IPS-11a (cell line): Measurements from ENCODE around the gene CAMK2A.
A peak's percentile ranks its signal among the peaks of the same experiment; 100 is the strongest.

Source experiments
- H3K4me3 ChIP-seq: one replicate; pipeline ENCODE4 v1.5.1; 2013; ENCODE audit warnings: low read depth, low read length, control low read depth

The CAMK2A gene

DNA sequence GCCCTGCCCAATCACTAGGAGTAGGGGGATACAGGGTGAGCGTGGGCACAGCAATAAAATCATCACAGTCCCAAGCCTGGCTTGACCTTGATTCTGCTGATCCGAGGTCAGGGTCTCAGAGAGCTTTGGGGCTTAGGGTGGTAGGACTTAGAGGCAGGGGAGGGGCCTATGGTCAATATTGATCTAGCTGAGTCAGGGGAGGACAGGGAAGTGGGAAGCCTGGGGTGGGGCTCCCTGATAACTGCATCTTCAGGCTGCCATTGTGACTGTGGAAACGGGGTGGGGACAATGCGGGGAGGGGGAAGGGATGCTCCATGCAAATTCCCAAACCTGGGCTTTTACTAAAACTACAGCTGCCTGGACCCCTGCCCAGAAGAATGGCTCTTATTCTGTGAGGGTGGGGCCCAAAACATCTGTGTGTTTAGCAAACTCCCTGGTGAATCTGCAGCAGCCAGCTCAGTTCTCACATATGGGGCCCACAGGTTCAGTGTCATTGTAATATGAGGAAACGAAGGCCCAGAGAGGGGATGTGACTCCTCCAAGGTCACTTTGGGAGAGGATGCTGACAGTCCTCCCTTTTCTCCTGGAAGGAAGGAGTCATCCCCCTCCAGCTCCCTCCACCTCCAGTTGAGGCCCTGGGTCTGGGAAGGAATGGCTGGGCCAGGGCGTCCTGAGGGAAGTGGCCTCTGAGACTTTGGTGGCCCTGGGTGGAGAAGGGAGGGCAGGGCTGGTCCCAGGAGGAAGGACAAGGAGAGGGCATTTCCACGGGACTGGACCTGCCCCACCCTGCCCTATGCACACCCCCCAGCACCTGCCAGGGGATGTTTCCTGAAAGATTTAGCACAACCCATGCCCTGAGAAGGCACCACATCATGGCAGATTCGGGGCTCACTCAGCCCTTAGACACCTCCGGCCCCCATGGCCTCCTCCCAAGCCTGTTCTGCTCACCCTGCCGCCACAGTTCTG lies 73.3 kb downstream of the CAMK2A start:
- H3K4me3 ChIP-seq = no peak overlapping the region

DNA sequence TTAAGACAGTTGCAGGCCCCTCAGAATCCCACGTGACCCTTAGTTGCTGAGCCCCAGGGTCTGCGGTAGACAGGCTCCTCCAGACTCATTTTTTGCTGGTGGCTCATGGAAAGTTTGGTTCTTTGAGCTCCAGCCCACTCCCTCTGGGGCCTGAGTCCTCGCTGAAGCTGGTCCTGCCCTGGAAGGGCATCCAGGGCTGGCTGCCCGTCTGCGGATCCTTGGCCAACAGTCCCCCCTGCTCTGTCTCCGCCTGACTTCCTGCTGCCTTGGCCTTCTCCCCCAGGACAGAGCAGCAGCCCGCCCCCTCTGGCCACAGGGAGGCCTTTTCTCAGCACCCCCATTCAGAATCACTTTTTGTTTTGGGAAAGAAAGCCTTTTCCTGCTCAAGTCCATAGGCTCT lies 75.3 kb downstream of the CAMK2A start:
- H3K4me3 ChIP-seq = no peak overlapping the region

DNA sequence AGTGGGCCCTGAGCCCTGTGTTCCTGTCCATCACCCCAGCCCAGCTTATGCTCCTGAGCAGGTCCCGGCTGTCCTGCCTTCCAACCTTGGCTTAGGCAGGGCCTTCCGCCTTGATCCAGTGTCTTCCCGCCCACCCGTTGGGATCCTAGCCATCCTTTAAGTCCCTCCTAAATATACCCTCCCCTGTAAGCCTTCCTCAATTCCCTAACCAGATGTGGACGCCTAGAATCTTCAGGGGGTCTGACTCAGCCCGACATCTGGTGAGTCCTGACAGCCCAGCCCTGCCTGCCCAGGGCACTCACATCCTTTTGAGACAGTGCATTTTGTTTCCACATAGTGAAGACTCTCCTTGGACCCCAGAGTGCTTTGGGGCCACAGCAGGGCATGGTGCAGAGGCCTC lies 76.0 kb downstream of the CAMK2A start:
- no peak overlapping the region for H3K4me3 ChIP-seq

DNA sequence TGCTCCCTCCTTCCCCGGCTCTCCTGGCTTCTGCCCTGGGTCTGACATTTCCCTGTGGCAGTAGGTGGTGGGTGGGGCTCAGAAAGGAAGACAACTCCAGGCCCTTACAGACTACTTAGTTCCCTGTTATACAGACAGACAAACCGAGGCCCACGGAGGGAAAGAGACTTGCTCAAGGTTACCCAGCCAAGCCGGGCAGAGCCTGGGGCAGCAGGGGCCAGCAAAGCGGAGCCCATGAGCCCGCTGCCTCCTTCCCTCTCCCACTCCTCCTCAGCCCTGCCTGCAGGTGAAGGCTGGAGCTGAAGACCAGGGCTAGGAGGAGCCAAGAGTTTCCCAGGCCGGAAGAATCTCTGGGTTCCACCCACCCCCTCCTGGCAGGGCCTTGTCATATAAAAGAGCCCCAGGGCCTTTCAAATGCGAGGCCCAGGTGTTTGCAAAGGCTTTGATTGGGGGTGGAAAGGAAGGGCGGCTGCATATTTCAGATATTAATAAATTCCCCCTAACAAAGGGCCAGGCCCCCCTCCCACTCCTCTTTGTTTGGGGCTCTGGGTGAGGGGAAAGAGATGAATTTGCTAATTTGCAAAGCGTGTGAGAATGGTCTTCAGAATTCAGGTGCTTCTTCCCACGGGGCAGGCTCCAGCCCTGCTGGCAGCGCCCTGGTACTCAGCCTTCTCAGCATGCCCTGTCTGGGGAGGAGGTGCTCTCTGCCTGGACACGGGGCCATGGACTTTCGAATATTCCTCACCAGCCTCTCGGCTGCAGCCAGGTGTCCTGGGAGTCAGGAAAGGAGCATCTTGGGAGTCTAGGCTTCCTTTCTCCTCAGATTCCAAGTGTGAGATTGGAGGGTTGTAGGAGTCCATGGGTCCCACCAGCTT lies 78.2 kb downstream of the CAMK2A start:
- no peak overlapping the region for H3K4me3 ChIP-seq

DNA sequence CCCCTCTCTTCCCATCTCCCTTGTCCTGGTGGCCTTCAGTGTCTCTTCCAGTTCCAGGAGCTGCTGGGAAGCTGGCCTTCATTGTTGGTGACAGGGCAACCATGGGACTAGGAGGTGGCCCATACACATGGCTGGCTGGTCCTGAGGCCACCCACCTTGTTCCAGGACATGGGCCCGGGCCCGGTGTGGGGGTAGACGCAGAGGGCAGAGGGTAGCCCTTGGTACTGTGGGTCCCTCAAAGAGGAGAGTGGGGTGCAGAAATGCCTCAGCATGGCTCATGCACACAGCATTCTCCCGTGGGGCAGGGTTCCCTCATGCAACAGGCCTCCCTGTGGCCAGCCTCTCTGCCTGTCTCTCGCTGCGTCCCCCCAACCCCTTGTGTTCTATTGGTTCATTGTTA lies 78.9 kb downstream of the CAMK2A start:
- no peak overlapping the region for H3K4me3 ChIP-seq

DNA sequence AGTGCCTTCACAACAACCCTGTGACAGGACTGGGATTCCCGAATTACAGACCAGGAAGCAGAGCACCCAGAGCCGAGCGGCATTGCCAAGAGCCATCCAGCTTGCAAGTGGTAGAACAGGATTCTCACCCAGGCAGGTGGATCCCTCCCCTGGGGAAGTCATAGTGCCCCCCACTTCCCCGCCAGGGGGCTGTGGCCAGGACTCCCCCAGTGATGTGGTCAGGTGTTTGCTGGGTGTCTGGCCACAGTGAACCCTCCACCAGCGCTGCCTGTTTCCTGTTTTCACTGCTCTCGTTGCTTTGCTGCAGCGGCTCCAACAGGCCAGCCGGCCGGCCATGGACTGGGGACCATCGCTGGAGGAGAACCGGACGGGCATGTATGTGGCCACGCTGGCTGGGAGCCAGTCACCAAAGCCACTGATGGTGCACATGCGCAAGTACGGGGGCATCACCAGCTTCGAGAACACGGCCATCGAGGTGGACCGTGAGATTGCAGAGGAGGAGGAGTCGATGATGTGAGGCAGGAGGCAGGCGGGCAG lies 80.4 kb downstream of the CAMK2A start:
- H3K4me3 ChIP-seq = no peak overlapping the region

DNA sequence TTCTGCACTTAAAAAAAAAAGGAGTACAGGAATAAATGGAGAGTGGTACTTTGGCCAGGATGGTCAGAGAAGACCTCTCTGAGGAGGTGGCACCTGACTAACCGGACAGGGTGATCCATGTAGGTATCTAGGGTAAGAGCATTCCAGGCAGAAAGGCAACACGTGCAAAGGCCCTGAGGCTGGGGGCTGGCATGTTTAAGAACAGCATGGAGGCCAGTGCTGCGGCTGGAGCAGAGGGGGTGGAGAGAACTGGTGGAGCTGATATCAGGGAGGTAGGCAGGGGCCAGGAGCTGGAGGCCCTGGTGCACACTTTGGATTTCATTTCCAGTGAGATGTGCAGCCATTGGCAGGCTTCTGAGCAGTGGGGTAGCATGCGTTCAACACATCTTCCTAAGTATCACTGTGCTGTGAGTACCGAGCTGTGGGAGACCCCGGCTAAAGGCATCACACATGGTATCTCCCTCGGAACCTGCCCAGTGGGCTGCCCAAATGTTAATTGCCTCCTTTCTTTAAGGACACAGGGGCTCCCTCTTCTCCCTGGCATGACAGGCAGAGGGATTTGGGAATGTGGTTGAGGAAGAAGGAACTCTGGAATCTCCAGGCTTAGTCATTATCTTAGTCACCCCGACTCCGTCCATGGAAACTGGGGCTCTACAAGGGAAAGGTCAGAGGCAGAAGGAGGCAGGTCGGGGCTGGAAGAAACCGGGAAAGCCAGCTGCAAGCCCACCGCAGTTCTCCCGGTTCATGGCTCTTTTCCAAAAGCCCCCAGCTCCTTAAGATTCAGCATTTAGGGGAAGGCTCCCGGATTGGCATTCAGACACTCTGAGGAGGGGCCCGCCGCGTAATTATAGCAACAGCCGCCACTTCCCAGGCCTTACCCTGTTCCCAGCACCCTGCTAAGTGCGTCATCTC lies 81.1 kb downstream of the CAMK2A start:
- H3K4me3 ChIP-seq = no peak overlapping the region

DNA sequence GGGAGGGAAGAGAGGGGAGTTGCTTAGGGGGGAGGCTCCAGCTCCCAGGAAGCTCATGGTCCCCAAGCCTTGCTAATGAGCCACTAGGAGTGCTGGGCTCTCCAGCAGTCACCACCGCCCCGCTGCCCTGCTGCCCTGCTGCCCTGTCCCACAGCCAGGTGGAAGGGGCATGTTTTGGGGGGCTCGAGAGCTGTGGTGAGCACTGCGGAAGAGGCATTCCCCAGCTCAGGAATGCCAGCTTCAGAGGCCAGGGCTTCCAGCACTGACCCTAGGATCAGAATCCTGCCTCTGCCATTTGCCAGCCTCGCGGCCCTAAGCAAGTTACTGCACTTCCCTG lies 82.8 kb downstream of the CAMK2A start:
- no peak overlapping the region for H3K4me3 ChIP-seq

DNA sequence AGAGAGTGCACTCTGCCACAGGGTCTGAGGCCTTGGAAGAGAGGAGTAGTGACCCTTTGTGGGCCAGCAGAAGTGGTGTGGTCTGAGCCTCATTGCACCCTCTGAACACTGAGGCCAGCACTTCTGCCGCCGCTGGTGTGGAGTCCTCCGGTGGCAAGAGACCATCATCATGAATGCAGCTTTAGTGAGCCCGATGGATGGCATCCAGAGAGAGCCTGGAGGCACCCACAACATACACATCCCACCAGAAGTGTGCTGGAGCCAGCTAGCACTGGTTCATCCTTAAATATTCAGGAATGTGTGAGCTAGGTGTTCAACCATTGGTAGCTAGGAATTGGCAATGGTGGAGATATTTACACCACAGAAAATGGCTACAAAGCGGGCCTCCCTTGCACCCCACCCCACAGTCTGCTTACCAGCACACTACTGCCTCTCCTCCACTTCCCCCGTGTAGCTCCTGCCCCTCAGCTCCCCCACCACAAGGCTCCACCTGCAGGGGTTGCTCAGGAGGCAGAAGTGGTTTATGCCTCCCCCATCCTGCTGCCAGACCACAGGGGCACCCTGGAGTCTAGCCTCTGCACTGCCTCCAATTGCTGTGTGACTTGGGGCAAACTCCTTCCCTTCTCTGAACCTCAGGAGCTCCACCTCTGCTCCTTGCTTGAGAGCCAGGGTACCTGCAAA lies 83.3 kb downstream of the CAMK2A start:
- H3K4me3 ChIP-seq = no peak overlapping the region

DNA sequence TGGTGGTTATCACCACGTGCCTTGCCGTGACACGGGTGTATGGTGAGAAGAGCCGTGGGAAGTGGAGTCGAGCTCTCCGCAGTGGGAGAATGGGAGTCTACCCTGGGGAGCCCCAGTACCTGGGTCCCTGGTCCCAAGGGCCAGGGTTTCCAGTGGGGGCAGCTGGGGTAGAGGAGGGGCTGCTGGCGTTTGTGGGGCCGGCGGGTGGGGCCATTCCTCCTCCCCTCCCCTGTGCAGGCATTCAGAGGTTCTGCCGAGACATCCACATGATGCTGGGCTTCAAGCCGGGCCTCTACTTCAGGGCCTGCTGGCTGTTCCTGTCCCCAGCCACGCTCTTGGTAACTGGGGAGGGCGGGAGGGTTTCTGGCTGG lies 85.0 kb downstream of the CAMK2A start:
- no peak overlapping the region for H3K4me3 ChIP-seq

DNA sequence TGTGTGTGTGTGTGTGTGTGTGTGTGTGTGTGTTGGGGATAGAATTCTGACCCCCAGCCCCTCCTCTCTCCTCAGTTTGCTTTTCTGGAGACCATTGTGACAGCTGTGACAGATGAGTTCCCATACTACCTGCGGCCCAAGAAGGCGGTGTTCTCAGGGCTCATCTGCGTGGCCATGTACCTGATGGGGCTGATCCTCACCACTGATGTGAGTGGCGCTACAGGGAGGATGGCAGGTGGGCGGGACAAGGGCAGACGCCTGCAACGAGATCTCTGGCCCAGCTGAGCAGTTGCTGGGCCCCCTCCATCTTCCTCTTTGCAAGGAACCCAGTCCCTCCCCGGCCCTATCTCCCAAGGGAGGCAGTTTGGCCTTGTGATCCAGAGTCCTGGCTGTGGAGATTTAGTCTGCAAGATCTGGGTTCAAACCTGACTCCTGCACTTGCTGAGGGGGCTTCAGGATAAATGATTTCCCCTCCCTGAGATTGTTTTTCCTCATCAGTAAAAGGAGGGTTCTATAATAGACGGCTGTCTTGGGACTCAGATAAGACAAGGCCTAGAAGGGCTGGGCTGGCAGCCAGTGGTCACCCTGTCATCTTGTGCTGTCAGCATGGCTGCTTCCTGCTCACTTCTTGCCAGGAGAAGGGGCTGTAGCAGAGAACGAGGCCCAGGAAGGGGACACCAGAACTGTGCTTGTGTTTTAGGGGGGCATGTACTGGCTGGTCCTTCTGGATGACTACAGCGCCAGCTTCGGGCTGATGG lies 85.6 kb downstream of the CAMK2A start:
- H3K4me3 ChIP-seq = no peak overlapping the region

DNA sequence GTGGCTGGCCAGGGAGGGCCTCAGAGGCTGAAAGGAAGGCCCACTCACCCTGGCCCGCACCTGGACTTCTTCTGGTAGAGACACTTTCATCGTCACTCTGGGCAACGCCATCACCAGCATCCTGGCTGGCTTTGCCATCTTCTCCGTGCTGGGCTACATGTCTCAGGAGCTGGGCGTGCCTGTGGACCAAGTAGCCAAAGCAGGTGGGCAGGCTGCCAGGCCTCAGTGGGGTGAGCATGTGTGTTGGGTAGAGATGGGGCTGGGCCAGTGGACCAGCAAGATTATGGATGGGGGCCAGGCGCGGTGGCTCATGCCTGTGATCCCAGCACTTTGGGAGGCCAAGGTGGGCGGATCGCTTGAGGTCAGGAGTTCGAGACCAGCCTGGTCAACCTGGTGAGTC lies 87.1 kb downstream of the CAMK2A start:
- no peak overlapping the region for H3K4me3 ChIP-seq

DNA sequence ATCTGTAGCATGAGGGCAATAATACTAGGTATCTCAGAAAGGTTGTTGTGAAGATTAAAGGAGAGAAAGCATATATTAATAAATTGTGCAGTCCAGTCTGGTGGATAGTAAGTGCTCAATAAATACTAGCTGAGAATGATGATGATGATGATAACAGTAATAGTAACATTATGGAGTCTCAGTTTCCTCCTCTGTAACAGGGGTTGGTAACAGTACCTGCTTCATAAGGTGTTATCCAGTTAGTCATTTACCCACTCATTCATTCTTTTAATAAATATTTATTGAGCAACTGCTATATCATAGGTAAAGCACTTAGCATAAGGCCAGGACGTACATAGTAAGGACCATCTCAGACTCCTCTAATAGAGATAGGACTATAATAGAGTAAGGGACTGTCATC lies 92.1 kb downstream of the CAMK2A start:
- H3K4me3 ChIP-seq = no peak overlapping the region

DNA sequence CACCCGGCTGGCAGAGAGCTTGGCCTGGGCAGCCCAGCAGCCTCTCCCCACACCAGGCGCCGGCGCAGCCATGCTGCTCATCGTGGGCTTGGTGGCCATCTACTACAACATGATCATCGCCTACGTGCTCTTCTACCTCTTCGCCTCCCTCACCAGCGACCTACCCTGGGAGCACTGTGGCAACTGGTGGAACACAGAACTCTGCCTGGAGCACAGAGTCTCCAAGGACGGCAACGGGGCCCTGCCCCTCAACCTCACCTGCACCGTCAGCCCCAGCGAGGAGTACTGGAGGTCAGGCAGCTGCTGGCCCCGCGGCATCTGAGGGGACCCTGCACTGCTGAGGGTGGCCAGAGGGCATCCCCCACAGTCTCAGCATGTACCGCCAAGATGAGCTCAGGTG lies 92.6 kb downstream of the CAMK2A start:
- H3K4me3 ChIP-seq = no peak overlapping the region

DNA sequence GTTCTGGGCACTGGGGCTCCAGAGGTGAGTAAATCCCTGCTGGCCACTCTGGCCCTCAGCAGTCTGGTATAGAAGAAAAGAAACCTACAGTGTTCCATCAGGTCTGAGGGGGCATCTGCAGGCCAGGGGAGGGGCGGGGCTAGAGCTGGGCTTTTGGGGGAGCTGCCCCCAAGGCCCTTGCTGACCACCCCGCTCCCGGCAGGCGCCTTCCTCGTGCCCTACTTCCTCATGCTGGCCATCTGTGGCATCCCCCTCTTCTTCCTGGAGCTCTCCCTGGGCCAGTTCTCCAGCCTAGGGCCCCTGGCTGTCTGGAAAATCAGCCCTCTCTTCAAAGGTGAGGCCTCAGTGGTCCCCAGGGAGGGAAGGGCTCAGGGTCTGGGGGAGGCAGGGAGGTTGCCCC lies 93.1 kb downstream of the CAMK2A start:
- H3K4me3 ChIP-seq = no peak overlapping the region

DNA sequence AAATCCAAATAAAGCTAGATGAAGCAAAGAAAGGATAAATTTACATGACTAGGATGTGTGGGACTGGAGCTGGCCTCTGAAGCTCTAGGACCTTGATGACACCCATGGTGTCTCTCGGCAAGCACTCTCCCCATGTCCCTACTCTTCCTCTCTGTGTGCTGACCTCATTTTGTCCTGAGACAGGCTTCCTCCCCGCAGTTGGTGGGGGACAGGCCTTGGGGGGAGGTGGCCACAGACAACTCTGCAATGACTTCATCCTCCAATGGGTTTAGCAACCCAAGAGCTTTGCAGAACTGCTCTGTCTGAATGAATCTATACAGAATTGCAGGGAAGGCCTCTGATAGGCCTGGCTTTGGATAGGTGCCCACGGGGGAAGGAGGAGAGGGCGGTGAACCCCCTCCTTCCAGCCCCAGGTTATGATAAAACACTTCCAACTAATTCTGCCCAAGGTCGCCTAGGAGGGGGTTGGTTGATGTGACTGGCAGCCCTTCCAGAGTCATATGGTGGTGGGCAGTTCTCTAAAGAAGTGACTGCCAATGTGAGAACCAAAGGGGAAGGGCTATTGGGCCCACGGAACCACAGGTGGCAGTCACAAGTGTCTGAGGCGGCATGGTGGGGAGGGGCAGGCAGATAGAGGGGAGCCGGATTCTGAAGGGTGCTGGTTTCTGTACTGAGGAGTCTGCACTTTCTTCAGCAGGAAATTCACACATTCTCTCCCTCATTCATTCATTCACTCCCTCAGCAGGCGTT lies 93.7 kb downstream of the CAMK2A start:
- H3K4me3 ChIP-seq = no peak overlapping the region

DNA sequence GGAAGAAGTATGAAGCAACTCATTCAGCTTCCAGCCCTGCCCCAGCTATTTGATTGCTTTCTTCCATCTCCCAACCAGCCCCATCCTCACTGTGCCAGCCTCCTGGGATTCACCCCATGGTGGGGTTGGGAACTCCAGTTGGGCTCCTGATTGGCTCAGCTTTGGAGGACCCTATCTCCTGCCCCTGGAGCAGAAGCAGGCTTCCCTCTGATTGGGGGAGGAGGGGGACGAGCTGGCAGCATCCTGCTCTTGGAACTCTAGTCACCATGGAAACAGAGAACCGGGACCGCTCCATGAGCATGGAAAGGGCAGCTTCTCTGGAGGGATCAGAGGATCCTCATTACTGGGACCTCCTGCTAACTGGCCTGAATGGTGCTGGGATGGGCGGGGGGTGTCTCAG lies 97.1 kb downstream of the CAMK2A start:
- H3K4me3 ChIP-seq = no peak overlapping the region

DNA sequence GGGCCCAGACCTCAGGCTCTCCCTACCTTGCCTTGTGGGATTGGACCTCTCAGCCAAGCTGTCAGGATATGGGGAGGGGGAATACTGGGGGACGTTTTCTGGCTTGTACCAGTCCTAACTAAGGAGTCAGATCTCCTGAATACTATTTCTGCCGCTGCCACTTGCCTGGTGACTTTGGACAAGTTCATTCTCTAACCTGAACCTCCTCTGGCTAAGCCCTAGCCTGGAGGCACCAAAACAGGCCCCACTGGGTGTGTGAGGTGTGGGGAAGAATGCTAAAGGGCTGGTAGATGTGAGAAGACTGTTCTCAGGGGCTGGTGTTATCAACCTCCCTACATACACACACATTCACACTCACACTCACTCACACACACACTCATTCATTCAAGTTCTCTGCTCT lies 98.6 kb downstream of the CAMK2A start:
- no peak overlapping the region for H3K4me3 ChIP-seq

DNA sequence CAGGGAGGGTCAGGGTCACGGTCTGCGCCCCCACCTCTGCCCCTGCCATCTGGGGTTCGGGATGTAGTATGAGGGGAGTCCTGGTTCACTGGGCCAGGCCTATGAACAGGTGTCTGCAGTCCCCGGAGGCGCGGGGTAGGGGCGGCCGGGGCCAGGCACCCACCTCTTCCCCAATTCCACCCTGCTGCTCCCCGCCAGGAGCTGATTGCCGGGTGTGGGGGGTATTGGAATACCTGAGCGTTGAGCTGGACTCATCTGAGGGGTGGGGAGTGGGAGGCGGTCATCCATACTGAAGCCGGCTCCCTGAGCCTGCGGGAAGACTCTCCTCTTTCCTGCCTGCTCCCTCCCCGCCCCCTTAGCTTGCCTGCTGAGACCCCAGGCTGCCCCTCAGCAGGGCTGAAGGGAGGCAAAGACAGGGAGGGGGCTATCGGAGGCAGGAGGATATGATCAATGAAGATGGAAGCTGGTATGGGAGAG lies 99.0 kb downstream of the CAMK2A start:
- H3K4me3 ChIP-seq = peak overlapping the region; percentile 14
